Endodermal cell (in vitro differentiated cells): Measurements from ENCODE around the gene KAT2A. TPM values are rescaled to one million over a fixed set of nuclear protein-coding genes. Genes with fewer than 3 reads are reported as not detected.

ENCODE experiments used
- DNase-seq: peaks from one replicate; pipeline ENCODE4 v3.0.0-alpha.2; 2017
- H3K27ac ChIP-seq: 2 replicates; pipeline ENCODE4 v1.5.1; 2013; ENCODE audit warnings: mild to moderate bottlenecking, low read depth, low read length, moderate library complexity
- H3K27me3 ChIP-seq: 2 replicates; pipeline ENCODE4 v1.6.1; 2013; ENCODE audit warnings: mild to moderate bottlenecking, low read length, moderate library complexity; ENCODE audit not compliant: insufficient read depth, control insufficient read depth, poor library complexity, severe bottlenecking
- H3K36me3 ChIP-seq: 2 replicates; pipeline ENCODE4 v1.7.0; 2013; ENCODE audit warnings: mild to moderate bottlenecking, low read length, moderate library complexity; ENCODE audit not compliant: control insufficient read depth, insufficient read depth
- H3K4me1 ChIP-seq: one replicate; pipeline ENCODE4 v1.7.0; 2013; ENCODE audit warnings: low read length; ENCODE audit not compliant: control insufficient read depth, insufficient read depth
- H3K4me3 ChIP-seq: 2 replicates; pipeline ENCODE4 v1.5.1; 2013; ENCODE audit warnings: mild to moderate bottlenecking, low read length, moderate library complexity
- H3K9ac ChIP-seq: 2 replicates; pipeline ENCODE4 v1.6.1; 2013; ENCODE audit warnings: mild to moderate bottlenecking, low read length, moderate library complexity; ENCODE audit not compliant: poor library complexity, severe bottlenecking; ENCODE audit errors: extremely low read depth
- H3K9me3 ChIP-seq: 2 replicates; pipeline ENCODE4 v1.6.1; 2013; ENCODE audit warnings: mild to moderate bottlenecking, low read length, moderate library complexity; ENCODE audit not compliant: control insufficient read depth
- H3K27ac Mint-ChIP-seq: 2 replicates; pipeline ENCODE4 v1.8.0; 2020; ENCODE audit warnings: mixed read lengths
- H3K27me3 Mint-ChIP-seq: 2 replicates; pipeline ENCODE4 v1.8.0; 2021; ENCODE audit warnings: mild to moderate bottlenecking, mixed read lengths; ENCODE audit not compliant: insufficient read depth
- H3K36me3 Mint-ChIP-seq: 2 replicates; pipeline ENCODE4 v1.8.0; 2020; ENCODE audit warnings: low read depth, mixed read lengths
- H3K4me1 Mint-ChIP-seq: 2 replicates; pipeline ENCODE4 v1.8.0; 2020; ENCODE audit warnings: mixed read lengths
- H3K4me3 Mint-ChIP-seq: 2 replicates; pipeline ENCODE4 v1.8.0; 2020; ENCODE audit warnings: mild to moderate bottlenecking, moderate library complexity, mixed read lengths
- H3K9me3 Mint-ChIP-seq: 2 replicates; pipeline ENCODE4 v1.8.0; 2020; ENCODE audit warnings: mild to moderate bottlenecking, mixed read lengths
- CTCF ChIP-seq: fragments of 200-600 bp; sonication (generic); conservative IDR thresholded peaks from 2 replicates; pipeline ENCODE4 v1.5.0; 2021; ENCODE audit warnings: antibody characterized with exemption, mild to moderate bottlenecking
- WGBS, 2 experiments: methylation state at CpG; one replicate each; pipeline versions ENCODE4 v1.1.5 to v1.1.7; 2013; ENCODE audit warnings: missing lambda C conversion rate in 2 of 2, mixed read lengths in 1 of 2; ENCODE audit not compliant: insufficient coverage in 1 of 2, insufficient read length in 1 of 2; 5-methylcytosine and 5-hydroxymethylcytosine counted together
- total RNA-seq, 2 donors: library from RNA; stranded (reverse); fragmentation: NEBNext Ultra II Directional in 1 of 2; extraction: Animal tissue kit (Norgen Biotek cat#: 25700) in 1 of 2; gene quantifications; 2 replicates in 1 of 2; 3 replicates in 1 of 2; pipeline ENCODE4 v1.2.1, GENCODE V29; 2021

The KAT2A gene
- total RNA-seq, 2 donors from 2014 or later = 48.0 to 57.6 TPM

GRCh38 chr17:42113293-42114069, 7.7 kb downstream of the KAT2A start:
- Mint-ChIP-seq H3K4me1 (no peaks in the 10 kb centered on the region), H3K36me3 (peaks cover 26% of the 10 kb centered on the region), H3K27me3 (no peaks in the 10 kb centered on the region), H3K27ac (no peak overlapping the region), H3K9me3 (no peaks in the 10 kb centered on the region), H3K4me3 (no peak overlapping the region)
- no peak for TF ChIP-seq CTCF
- Histone ChIP-seq H3K27ac (no peak overlapping the region), H3K9me3 (no peaks in the 10 kb centered on the region), H3K4me1 (no peaks in the 10 kb centered on the region), H3K36me3 (peaks cover 21% of the 10 kb centered on the region), H3K4me3 (no peak overlapping the region), H3K27me3 (no peaks in the 10 kb centered on the region), H3K9ac (no peak overlapping the region)
- DNase-seq = no peak
- 93 to 96% methylated on average over 21 to 28 of the region's 28 CpGs for WGBS, 2 experiments

DNA sequence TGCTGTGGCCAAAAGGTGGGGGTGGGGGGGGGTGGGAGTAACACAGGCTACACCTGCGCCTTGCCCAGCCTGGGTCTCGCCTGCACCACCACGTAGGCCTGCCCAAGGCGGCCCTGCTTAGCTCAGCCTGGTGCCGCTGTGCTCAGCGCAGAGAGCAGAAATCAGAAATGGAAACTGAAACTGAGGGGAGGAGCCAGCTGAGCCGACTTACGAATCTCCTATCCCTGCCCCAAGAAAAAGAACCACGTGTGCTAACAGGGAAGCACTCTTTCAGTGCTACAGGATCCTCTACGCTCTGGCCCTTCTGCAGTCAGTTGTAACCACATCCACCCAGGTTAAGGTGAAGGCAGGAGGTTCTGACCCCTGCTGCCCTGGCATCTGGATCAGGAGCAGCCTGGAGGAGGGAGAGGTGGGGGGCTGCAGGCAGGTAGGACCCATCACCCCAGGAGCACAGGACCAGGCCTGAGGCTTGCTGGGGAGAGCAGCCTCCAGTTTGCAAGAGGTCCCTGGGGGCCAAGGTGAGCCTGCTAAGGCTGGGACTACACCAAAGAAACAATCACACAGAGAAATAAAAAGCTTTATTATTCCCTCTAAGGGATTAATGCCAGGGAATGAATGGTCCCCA, 8.5 kb downstream of the KAT2A start, which contains the start of gene DHX58:
TSS of gene DHX58 (minus strand) at position 163 of the 625 bp plus-strand sequence. CDS start 822 bp downstream, outside the sequence.
- no peaks in the 10 kb centered on the region for H3K9me3 Mint-ChIP-seq
- DNase-seq = no peak
- H3K27me3 Mint-ChIP-seq = no peaks in the 10 kb centered on the region
- H3K4me1 Mint-ChIP-seq = no peaks in the 10 kb centered on the region
- H3K9ac ChIP-seq = no peak within 1 kb of the TSS
- no peaks in the 10 kb centered on the region for H3K4me1 ChIP-seq
- peaks cover 26% of the 10 kb centered on the region for H3K36me3 Mint-ChIP-seq
- 84 to 86% methylated on average over 7 to 10 of the region's 10 CpGs for WGBS, 2 experiments
- peaks cover 21% of the 10 kb centered on the region for H3K36me3 ChIP-seq
- H3K4me3 ChIP-seq = no peak within 1 kb of the TSS
- H3K9me3 ChIP-seq = no peaks in the 10 kb centered on the region
- no peak within 1 kb of the TSS for H3K27ac ChIP-seq
- no peaks in the 10 kb centered on the region for H3K27me3 ChIP-seq
- TF ChIP-seq CTCF = no peak
- H3K4me3 Mint-ChIP-seq = no peak within 1 kb of the TSS
- H3K27ac Mint-ChIP-seq = no peak within 1 kb of the TSS

- Mint-ChIP-seq H3K4me1 (no peaks in the 10 kb centered on the region), H3K27ac (no peak overlapping the region), H3K9me3 (no peaks in the 10 kb centered on the region), H3K4me3 (no peak overlapping the region), H3K36me3 (peaks cover 23% of the 10 kb centered on the region), H3K27me3 (peaks cover 3% of the 10 kb centered on the region)
- Histone ChIP-seq H3K4me3 (no peak overlapping the region), H3K36me3 (peaks cover 15% of the 10 kb centered on the region), H3K27ac (no peak overlapping the region), H3K9me3 (no peaks in the 10 kb centered on the region), H3K9ac (no peak overlapping the region), H3K4me1 (no peaks in the 10 kb centered on the region), H3K27me3 (peaks cover 4% of the 10 kb centered on the region)
- DNase-seq = peak; percentile 72
- 89 to 91% methylated on average over 8 to 12 of the region's 12 CpGs for WGBS, 2 experiments
- TF ChIP-seq CTCF = no peak
Measured at GRCh38 chr17:42111871-42112551, 9.2 kb downstream of the KAT2A start.
